Measurements from ENCODE around the gene TMEM221.

The TMEM221 gene

DNA sequence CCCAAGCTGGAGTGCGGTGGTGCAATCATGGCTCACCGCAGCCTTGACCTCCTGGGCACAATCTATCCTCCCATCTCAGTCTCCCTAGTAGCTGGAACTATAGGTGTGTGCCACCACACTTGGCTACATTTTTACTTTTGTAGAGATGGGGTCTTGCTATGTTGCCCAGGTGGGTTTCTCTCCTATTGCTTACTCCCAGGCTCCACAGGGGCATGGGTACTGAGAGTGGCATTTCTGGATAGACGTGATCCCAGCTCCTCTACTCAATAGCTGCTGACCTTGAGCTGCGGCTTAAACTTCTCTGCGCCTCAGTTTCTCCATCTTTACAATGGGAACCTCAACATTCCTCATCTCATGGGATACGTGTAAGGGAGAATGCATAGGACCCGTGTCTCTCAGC is 17.1 kb downstream of the TMEM221 start:
- Histone ChIP-seq H3K36me3 (ENCODE audit: control insufficient read depth in 1 of 2, insufficient read depth in 2 of 2, low read length in 2 of 2) (no peaks in the 10 kb centered on the region), H3K27ac (ENCODE audit: low read length) (no peak overlapping the region), H3K4me1 (ENCODE audit: control insufficient read depth in 1 of 2, insufficient read depth in 2 of 2, low read length in 2 of 2) (peaks cover 0 to 5% of the 10 kb centered on the region in 2 donors), H3K27me3 (ENCODE audit: low read depth, low read length) (no peaks in the 10 kb centered on the region), H3K4me3 (ENCODE audit: low read depth in 1 of 2, low read length in 2 of 2) (no peak overlapping the region), H3K9me3 (ENCODE audit: control insufficient read depth in 1 of 2, low read length in 2 of 2) (no peaks in the 10 kb centered on the region)

GRCh38 chr19:17429641-17430113 is 18.8 kb downstream of the TMEM221 start:
- peaks cover 0 to 8% of the 10 kb centered on the region in 2 donors for H3K4me1 ChIP-seq (ENCODE audit: control insufficient read depth in 1 of 2, insufficient read depth in 2 of 2, low read length in 2 of 2)
- no peaks in the 10 kb centered on the region for H3K9me3 ChIP-seq (ENCODE audit: control insufficient read depth in 1 of 2, low read length in 2 of 2)
- H3K27ac ChIP-seq (ENCODE audit: low read length), result no peak overlapping the region
- no peaks in the 10 kb centered on the region for H3K36me3 ChIP-seq (ENCODE audit: control insufficient read depth in 1 of 2, insufficient read depth in 2 of 2, low read length in 2 of 2)
- no peaks in the 10 kb centered on the region for H3K27me3 ChIP-seq (ENCODE audit: low read depth, low read length)
- no peak overlapping the region for H3K4me3 ChIP-seq (ENCODE audit: low read depth in 1 of 2, low read length in 2 of 2)

- H3K4me1 ChIP-seq (ENCODE audit: control insufficient read depth in 1 of 2, insufficient read depth in 2 of 2, low read length in 2 of 2), result peaks cover 0 to 18% of the 10 kb centered on the region in 2 donors
- H3K36me3 ChIP-seq (ENCODE audit: control insufficient read depth in 1 of 2, insufficient read depth in 2 of 2, low read length in 2 of 2), result no peaks in the 10 kb centered on the region
- H3K27me3 ChIP-seq (ENCODE audit: low read depth, low read length), result no peaks in the 10 kb centered on the region
- no peak overlapping the region for H3K4me3 ChIP-seq (ENCODE audit: low read depth in 1 of 2, low read length in 2 of 2)
- H3K27ac ChIP-seq (ENCODE audit: low read length), result no peak overlapping the region
- H3K9me3 ChIP-seq (ENCODE audit: control insufficient read depth in 1 of 2, low read length in 2 of 2), result no peaks in the 10 kb centered on the region
Observed at GRCh38 chr19:17424743-17425365, 23.6 kb downstream of the TMEM221 start.

DNA sequence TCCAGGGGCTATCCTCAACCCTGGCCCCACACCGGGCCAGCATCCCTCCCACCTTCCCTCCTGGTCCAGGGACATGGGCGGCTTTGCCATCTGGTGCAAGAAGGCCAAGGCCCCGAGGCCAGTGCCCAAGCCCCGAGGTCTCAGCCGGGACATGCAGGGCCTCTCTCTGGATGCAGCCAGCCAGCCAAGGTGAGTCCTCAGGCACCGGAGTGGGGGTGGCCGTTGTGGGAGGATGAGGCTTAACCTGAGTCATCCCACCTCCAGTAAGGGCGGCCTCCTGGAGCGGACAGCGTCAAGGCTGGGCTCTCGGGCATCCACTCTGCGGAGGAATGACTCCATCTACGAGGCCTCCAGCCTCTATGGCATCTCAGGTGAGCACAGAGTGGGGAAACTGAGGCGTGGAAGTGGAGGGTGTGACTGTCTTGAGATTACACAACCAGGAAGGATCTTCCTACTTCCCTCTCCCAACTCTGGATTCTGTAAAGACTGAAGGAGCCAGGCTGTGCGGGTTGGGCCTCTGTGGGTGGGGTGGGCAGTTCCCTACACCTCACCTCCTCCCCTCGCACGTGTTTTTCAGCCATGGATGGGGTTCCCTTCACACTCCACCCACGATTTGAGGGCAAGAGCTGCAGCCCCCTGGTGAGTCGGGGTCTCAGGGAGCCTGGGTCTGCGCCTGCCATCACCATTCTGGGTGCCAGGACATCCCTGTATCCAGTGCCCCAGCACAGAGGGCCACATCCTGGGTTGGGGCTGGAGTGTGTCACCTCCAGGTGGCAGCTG is 24.8 kb downstream of the TMEM221 start:
- Histone ChIP-seq H3K36me3 (ENCODE audit: control insufficient read depth in 1 of 2, insufficient read depth in 2 of 2, low read length in 2 of 2) (no peaks in the 10 kb centered on the region), H3K27ac (ENCODE audit: low read length) (no peak overlapping the region), H3K4me3 (ENCODE audit: low read depth in 1 of 2, low read length in 2 of 2) (no peak overlapping the region), H3K9me3 (ENCODE audit: control insufficient read depth in 1 of 2, low read length in 2 of 2) (no peaks in the 10 kb centered on the region), H3K27me3 (ENCODE audit: low read depth, low read length) (no peaks in the 10 kb centered on the region), H3K4me1 (ENCODE audit: control insufficient read depth in 1 of 2, insufficient read depth in 2 of 2, low read length in 2 of 2) (peaks cover 6 to 18% of the 10 kb centered on the region in 2 donors)

DNA sequence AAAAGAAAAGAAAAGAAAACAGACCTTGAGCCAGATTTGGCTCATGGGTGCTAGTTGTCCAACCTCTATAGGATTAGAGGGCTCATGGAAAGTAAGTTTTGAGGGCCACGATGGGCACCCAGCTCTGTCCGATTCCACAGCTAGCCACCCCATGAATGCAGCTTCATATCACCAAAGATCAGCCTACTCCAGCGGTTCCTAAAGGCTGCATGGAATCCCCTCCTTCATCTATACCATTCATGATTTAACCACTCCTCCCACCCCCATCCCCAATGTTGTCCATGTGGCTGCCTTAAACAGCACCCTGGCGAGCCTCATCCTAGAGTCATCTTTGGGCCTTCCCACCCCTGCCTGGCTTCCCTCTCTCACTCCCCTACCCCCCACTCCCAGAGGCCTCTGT is 26.5 kb downstream of the TMEM221 start:
- Histone ChIP-seq H3K4me3 (ENCODE audit: low read depth in 1 of 2, low read length in 2 of 2) (no peak overlapping the region), H3K27me3 (ENCODE audit: low read depth, low read length) (no peaks in the 10 kb centered on the region), H3K4me1 (ENCODE audit: control insufficient read depth in 1 of 2, insufficient read depth in 2 of 2, low read length in 2 of 2) (peaks cover 6 to 18% of the 10 kb centered on the region in 2 donors), H3K36me3 (ENCODE audit: control insufficient read depth in 1 of 2, insufficient read depth in 2 of 2, low read length in 2 of 2) (no peaks in the 10 kb centered on the region), H3K9me3 (ENCODE audit: control insufficient read depth in 1 of 2, low read length in 2 of 2) (no peaks in the 10 kb centered on the region), H3K27ac (ENCODE audit: low read length) (no peak overlapping the region)

DNA sequence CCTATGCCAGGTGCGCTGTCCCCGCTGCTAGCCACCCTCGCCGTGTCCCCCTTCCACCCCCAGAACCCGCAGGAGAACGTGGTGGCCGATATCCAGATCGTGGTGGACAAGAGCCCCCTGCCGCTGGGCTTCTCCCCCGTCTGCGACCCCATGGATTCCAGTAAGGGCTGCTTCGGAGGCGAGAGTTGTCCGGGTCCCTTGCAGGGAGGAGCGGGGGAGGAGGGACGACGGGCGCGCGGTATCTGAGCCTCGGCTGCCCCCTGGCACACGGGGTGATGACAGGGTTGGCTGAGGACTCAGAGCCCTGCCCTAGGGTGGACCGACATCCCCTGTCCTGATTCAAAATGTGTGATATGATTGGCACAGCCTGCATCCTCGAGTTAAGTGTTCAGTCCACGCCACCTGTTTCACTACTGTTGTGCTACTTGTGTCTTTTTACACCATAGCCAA is 28.0 kb downstream of the TMEM221 start:
- H3K4me1 ChIP-seq (ENCODE audit: control insufficient read depth in 1 of 2, insufficient read depth in 2 of 2, low read length in 2 of 2), result peaks cover 6 to 18% of the 10 kb centered on the region in 2 donors
- H3K36me3 ChIP-seq (ENCODE audit: control insufficient read depth in 1 of 2, insufficient read depth in 2 of 2, low read length in 2 of 2), result no peaks in the 10 kb centered on the region
- peak overlapping the region; percentile 69 to 83 for H3K4me3 ChIP-seq (ENCODE audit: low read depth in 1 of 2, low read length in 2 of 2)
- peak overlapping the region; percentile 8 for H3K27ac ChIP-seq (ENCODE audit: low read length)
- no peaks in the 10 kb centered on the region for H3K9me3 ChIP-seq (ENCODE audit: control insufficient read depth in 1 of 2, low read length in 2 of 2)
- no peaks in the 10 kb centered on the region for H3K27me3 ChIP-seq (ENCODE audit: low read depth, low read length)

GRCh38 chr19:17419621-17420474 is 28.6 kb downstream of the TMEM221 start, which contains the start of gene MVB12A:
TSS of gene MVB12A (plus strand) at chr19:17420047. CDS start at chr19:17420136, 89 bp downstream.
- Histone ChIP-seq H3K36me3 (ENCODE audit: control insufficient read depth in 1 of 2, insufficient read depth in 2 of 2, low read length in 2 of 2) (no peaks in the 10 kb centered on the region), H3K4me3 (ENCODE audit: low read depth in 1 of 2, low read length in 2 of 2) (peak within 1 kb of the TSS; percentile 73 to 83), H3K9me3 (ENCODE audit: control insufficient read depth in 1 of 2, low read length in 2 of 2) (no peaks in the 10 kb centered on the region), H3K4me1 (ENCODE audit: control insufficient read depth in 1 of 2, insufficient read depth in 2 of 2, low read length in 2 of 2) (peaks cover 6 to 16% of the 10 kb centered on the region in 2 donors), H3K27me3 (ENCODE audit: low read depth, low read length) (no peaks in the 10 kb centered on the region), H3K27ac (ENCODE audit: low read length) (peak within 1 kb of the TSS; percentile 72)

GRCh38 chr19:17419154-17419620 is 29.3 kb downstream of the TMEM221 start:
- peak overlapping the region; percentile 73 to 83 for H3K4me3 ChIP-seq (ENCODE audit: low read depth in 1 of 2, low read length in 2 of 2)
- H3K27ac ChIP-seq (ENCODE audit: low read length), result peak overlapping the region; percentile 72
- no peaks in the 10 kb centered on the region for H3K9me3 ChIP-seq (ENCODE audit: control insufficient read depth in 1 of 2, low read length in 2 of 2)
- peaks cover 6 to 12% of the 10 kb centered on the region in 2 donors for H3K4me1 ChIP-seq (ENCODE audit: control insufficient read depth in 1 of 2, insufficient read depth in 2 of 2, low read length in 2 of 2)
- peaks cover 0 to 2% of the 10 kb centered on the region in 2 donors for H3K36me3 ChIP-seq (ENCODE audit: control insufficient read depth in 1 of 2, insufficient read depth in 2 of 2, low read length in 2 of 2)
- no peaks in the 10 kb centered on the region for H3K27me3 ChIP-seq (ENCODE audit: low read depth, low read length)

DNA sequence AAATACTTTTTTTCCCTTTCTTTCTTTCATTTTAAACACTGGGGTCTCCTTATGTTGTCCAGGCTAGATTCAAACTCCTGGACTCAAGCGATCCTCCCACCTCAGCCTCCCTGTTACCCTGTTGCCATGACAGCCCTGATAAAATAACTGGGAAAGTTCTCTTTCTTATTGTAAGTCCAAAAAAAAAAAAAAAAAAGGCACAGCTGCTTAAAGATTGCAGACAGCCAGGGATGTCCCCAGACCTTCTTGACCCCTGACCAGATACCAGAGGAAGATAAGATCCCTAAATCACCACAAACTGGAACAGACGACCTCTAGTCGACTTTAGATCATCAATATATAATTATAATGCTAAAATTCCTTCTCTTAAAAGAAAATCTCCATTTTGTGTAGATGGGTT is 29.8 kb downstream of the TMEM221 start:
- Histone ChIP-seq H3K4me3 (ENCODE audit: low read depth in 1 of 2, low read length in 2 of 2) (peak overlapping the region in 1 of 2 donors; percentile 83), H3K27me3 (ENCODE audit: low read depth, low read length) (no peaks in the 10 kb centered on the region), H3K36me3 (ENCODE audit: control insufficient read depth in 1 of 2, insufficient read depth in 2 of 2, low read length in 2 of 2) (peaks cover 0 to 3% of the 10 kb centered on the region in 2 donors), H3K27ac (ENCODE audit: low read length) (no peak overlapping the region), H3K4me1 (ENCODE audit: control insufficient read depth in 1 of 2, insufficient read depth in 2 of 2, low read length in 2 of 2) (peaks cover 6 to 12% of the 10 kb centered on the region in 2 donors), H3K9me3 (ENCODE audit: control insufficient read depth in 1 of 2, low read length in 2 of 2) (no peaks in the 10 kb centered on the region)

DNA sequence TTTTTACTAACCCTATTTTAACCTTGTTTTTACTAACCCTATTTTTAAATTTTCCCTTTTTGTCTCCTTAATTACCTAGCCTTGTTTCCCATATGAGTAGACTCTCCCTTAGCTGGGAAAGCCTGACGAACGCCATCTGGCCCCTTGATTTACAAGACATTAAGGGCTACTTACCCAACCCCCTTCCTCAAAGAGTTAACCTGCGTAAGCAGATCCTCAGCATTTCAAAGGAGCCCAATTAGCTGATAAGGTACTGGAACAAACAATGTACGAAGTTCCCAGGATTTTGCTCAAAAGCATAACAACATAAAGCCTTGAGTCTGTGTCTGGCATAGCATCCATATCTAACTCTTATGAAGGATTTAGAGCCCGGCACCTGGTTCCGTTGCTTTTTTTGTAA is 33.3 kb downstream of the TMEM221 start:
- Histone ChIP-seq H3K36me3 (ENCODE audit: control insufficient read depth in 1 of 2, insufficient read depth in 2 of 2, low read length in 2 of 2) (peaks cover 0 to 3% of the 10 kb centered on the region in 2 donors), H3K9me3 (ENCODE audit: control insufficient read depth in 1 of 2, low read length in 2 of 2) (no peaks in the 10 kb centered on the region), H3K4me3 (ENCODE audit: low read depth in 1 of 2, low read length in 2 of 2) (no peak overlapping the region), H3K27ac (ENCODE audit: low read length) (no peak overlapping the region), H3K4me1 (ENCODE audit: control insufficient read depth in 1 of 2, insufficient read depth in 2 of 2, low read length in 2 of 2) (peaks cover 5 to 6% of the 10 kb centered on the region in 2 donors), H3K27me3 (ENCODE audit: low read depth, low read length) (no peaks in the 10 kb centered on the region)

DNA sequence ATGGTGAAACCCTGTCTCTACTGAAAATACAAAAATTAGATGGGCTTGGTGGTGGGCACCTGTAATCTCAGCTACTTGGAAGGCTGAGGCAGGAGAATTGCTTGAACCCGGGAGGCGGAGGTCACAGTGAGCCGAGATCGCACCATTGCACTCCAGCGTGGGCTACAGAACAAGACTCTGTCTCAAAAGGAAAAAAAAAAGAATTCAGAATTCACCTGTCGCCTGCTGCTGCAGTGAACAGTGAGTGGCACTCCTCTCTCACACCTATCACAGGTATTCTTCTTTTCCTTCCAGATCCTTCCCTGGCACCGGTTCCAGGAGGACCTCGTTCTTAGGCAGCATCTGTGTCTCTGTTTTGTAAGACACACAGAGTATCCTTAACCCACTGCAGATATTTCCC is 34.4 kb downstream of the TMEM221 start:
- Histone ChIP-seq H3K4me1 (ENCODE audit: control insufficient read depth in 1 of 2, insufficient read depth in 2 of 2, low read length in 2 of 2) (peaks cover 2 to 3% of the 10 kb centered on the region in 2 donors), H3K9me3 (ENCODE audit: control insufficient read depth in 1 of 2, low read length in 2 of 2) (no peaks in the 10 kb centered on the region), H3K27me3 (ENCODE audit: low read depth, low read length) (no peaks in the 10 kb centered on the region), H3K27ac (ENCODE audit: low read length) (no peak overlapping the region), H3K36me3 (ENCODE audit: control insufficient read depth in 1 of 2, insufficient read depth in 2 of 2, low read length in 2 of 2) (peaks cover 0 to 3% of the 10 kb centered on the region in 2 donors), H3K4me3 (ENCODE audit: low read depth in 1 of 2, low read length in 2 of 2) (no peak overlapping the region)
